A549 treated with CpdA at 1 μM for 4 hours (cell line): ENCODE results near the gene FAM217B. TPM values are rescaled to one million over a fixed set of nuclear protein-coding genes. Genes with fewer than 3 reads are reported as not detected.

Source experiments
- total RNA-seq: library from RNA; stranded (reverse); fragments of 200-300 nt; extraction: Qiagen RNA extraction; gene quantifications from 5 replicates; pipeline ENCODE4 v1.2.3, GENCODE V29; 2022; ENCODE audit warnings: low read depth

The FAM217B gene, protein sequence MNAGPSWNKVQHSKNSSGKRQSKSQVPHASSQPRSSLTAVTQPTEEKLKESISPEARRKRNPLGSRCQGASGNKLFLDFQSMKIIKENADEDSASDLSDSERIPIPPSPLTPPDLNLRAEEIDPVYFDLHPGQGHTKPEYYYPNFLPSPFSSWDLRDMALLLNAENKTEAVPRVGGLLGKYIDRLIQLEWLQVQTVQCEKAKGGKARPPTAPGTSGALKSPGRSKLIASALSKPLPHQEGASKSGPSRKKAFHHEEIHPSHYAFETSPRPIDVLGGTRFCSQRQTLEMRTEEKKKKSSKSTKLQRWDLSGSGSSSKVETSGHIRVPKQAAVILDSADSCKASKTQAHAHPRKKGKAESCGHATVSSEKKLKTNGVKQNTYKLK
- total RNA-seq: 5.6 to 7.5 TPM (median 6.4 TPM) in 5 replicates

DNA sequence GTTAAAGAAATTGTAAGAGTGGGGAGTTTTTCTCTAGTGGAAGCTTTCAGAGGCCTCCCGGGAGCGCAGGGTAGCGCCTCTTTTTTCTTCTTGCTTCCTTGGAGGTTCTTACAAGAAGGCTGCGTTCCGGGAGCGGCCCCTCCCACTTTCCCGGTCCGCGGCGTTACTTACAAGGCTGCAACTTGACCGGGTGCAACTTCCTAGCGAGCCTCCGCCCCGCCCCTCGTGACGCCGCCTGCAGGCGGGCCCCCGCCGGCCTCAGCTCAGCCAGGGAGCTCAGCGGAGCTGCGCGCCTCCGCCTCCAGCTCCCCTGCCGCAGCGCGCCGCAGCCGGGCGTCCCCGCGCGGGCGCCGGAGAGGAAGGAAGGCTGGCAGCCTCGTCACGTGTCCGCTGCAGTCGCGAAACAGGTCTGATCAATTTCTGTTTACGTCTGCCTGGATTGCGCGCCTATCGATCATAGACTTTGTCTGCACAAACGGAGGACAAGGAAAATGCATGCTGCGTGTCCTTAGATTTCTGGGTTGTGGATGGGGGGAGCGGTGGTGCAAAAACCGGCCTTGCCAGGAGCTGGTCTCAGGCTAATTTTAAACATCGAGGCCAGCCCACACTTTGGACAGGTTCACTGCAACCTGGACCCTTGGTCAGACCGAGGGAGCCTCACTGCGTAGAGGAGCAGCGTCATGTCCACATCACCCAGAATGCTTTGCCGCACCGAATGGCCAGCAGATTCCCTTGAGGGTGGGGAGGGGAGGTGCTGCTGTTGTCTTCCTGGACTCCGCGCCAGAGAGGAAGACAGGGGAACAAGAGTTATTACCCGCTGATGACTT lies at the start of gene FAM217B, which contains the start of gene PPP1R3D:
FAM217B (plus strand) TSS at position 261 of the 827 bp plus-strand sequence. CDS start 3,555 bp downstream, outside the sequence.
PPP1R3D (minus strand) TSS at position 177 of the 827 bp plus-strand sequence. CDS start 374 bp downstream, outside the sequence.

DNA sequence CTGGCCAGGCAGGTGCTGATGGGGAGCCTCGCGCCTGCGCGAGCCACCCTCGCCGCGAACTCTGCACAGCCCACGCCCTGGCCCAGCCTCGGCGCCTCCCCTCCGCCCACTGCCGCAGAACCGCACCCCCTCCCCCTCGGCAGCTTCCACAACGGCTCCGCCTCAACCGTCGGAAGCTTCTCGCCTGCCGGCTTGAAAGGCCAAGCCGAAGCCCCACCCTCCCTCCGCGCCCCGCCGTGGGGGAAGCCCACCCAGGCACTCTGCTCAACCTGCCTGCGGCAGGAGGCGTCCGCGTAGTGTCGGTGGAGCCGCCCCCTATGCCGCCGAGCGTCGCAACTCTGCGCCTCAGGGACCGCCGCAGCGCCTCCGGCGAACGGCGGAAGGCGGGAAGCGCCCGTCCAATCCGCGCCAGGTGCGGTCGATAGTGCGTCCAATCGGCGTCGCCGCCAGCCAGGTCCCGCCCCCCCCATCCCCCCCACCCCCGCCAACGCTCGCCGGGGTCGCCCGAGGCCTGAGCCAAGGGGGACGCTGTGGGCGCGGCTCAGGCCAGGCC lies 6.8 kb upstream of the FAM217B start, which contains the start of gene SYCP2:
SYCP2 (minus strand) TSS at position 342 of the 553 bp plus-strand sequence. CDS start 11,224 bp downstream, outside the sequence.

DNA sequence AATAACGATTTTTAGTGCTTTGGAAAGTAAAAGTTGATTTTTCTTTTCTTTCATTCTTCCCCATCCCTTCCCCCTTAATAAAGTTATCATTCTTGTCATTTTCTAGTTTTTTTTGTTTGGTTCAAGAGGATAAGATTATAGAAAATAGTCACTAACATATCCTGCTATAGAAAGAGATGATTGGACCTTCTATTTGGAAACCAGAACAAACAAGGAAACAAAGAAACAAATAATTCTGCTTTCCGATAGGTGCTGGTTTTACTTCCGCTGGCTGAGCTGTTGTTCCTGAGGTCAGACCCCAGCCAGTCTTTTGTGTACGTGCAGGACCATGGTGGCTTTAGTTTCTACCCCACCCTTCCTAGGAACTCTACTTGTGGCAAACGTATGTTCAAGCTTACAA lies 17.9 kb downstream of the FAM217B start, which contains the start of gene CDH26:
CDH26 (plus strand) TSS at position 301 of the 400 bp plus-strand sequence. CDS start 304 bp downstream, outside the sequence.

Other genes starting within 250 kb of the FAM217B start
- 0.24 to 1.1 TPM (median 0.54 TPM) in 5 replicates for gene SYCP2, start 6.8 kb upstream of the FAM217B start, total RNA-seq
- 1.8 to 2.8 TPM (median 2.4 TPM) in 5 replicates for gene PPP1R3D, start 84 bp upstream of the FAM217B start, total RNA-seq
- gene CDH26, start 18.0 kb downstream of the FAM217B start, total RNA-seq: 0.10 to 0.40 TPM (median 0.16 TPM) in 4 of 5 replicates, not detected in the other